ENCODE measurements around the gene ZNF784. TPM values are rescaled to one million over a fixed set of nuclear protein-coding genes. Genes with fewer than 3 reads are reported as not detected.

ZNF784 gene
- total and polyA plus RNA-seq, 2 experiments from 2014 or later, result 5.5 to 7.2 TPM

- H2AFZ ChIP-seq, result peak overlapping the region; percentile 65
Measured at GRCh38 chr19:55579766-55580621, 44.4 kb downstream of the ZNF784 start.

GRCh38 chr19:55578761-55579747 lies 45.3 kb downstream of the ZNF784 start:
- Histone ChIP-seq H3K27ac (no peak overlapping the region), H3K9me3 (ENCODE audit: low read depth) (no peaks in the 10 kb centered on the region), H4K20me1 (ENCODE audit: insufficient read depth, poor library complexity, severe bottlenecking) (no peaks in the 10 kb centered on the region), H3K4me3 (no peak overlapping the region), H3K36me3 (replicated peaks; ENCODE audit: insufficient read depth, low read depth) (no peaks in the 10 kb centered on the region), H3K79me2 (peaks cover 23% of the 10 kb centered on the region), H3K9me2 (replicated peaks; ENCODE audit: insufficient read depth) (no peaks in the 10 kb centered on the region), H3K4me1 (ENCODE audit: insufficient read depth) (peaks cover 6% of the 10 kb centered on the region), H3K4me2 (peak overlapping the region; percentile 98), H2AFZ (no peak overlapping the region), H3K27me3 (no peaks in the 10 kb centered on the region)
- TF ChIP-seq EZH2 (IDR thresholded peaks at IDR 0.05; ENCODE audit: borderline replicate concordance) (no peak), EZH2phosphoT487 (IDR thresholded peaks at IDR 0.05; ENCODE audit: low read depth, severe bottlenecking, unreplicated experiment) (no peak), CTCF (IDR thresholded peaks at IDR 0.05; ENCODE audit: poor library complexity) (no peak)
- WGBS (ENCODE audit: low lambda C conversion rate, missing lambda C conversion rate), result 94% methylated on average over 31 of the region's 90 CpGs
- DNase-seq (ENCODE audit: low spot score), result no peak

More at GRCh38 chr19:55579766-55580621, 44.4 kb downstream of the ZNF784 start:
- DNase-seq (ENCODE audit: low spot score), result peak; percentile 63
- WGBS (ENCODE audit: low lambda C conversion rate, missing lambda C conversion rate), result 16% methylated on average over 14 of the region's 20 CpGs
- H3K4me2 ChIP-seq, result peak overlapping the region; percentile 98
- peaks cover 6% of the 10 kb centered on the region for H3K4me1 ChIP-seq (ENCODE audit: insufficient read depth)
- H4K20me1 ChIP-seq (ENCODE audit: insufficient read depth, poor library complexity, severe bottlenecking), result no peaks in the 10 kb centered on the region
- TF ChIP-seq EZH2phosphoT487 (IDR thresholded peaks at IDR 0.05; ENCODE audit: low read depth, severe bottlenecking, unreplicated experiment), result no peak
- TF ChIP-seq CTCF (IDR thresholded peaks at IDR 0.05; ENCODE audit: poor library complexity), result no peak
- TF ChIP-seq EZH2 (IDR thresholded peaks at IDR 0.05; ENCODE audit: borderline replicate concordance), result no peak
- no peaks in the 10 kb centered on the region for H3K27me3 ChIP-seq
- peak overlapping the region; percentile 97 for H3K27ac ChIP-seq
- H3K9me2 ChIP-seq (replicated peaks; ENCODE audit: insufficient read depth), result no peaks in the 10 kb centered on the region
- peak overlapping the region; percentile 82 for H3K4me3 ChIP-seq
- no peaks in the 10 kb centered on the region for H3K9me3 ChIP-seq (ENCODE audit: low read depth)
- no peaks in the 10 kb centered on the region for H3K36me3 ChIP-seq (replicated peaks; ENCODE audit: insufficient read depth, low read depth)
- peaks cover 23% of the 10 kb centered on the region for H3K79me2 ChIP-seq

GRCh38 chr19:55578031-55578760 lies 46.2 kb downstream of the ZNF784 start:
- H3K4me3 ChIP-seq, result no peak overlapping the region
- peaks cover 23% of the 10 kb centered on the region for H3K79me2 ChIP-seq
- no peak for DNase-seq (ENCODE audit: low spot score)
- no peaks in the 10 kb centered on the region for H4K20me1 ChIP-seq (ENCODE audit: insufficient read depth, poor library complexity, severe bottlenecking)
- TF ChIP-seq CTCF (IDR thresholded peaks at IDR 0.05; ENCODE audit: poor library complexity) (no peak), EZH2phosphoT487 (IDR thresholded peaks at IDR 0.05; ENCODE audit: low read depth, severe bottlenecking, unreplicated experiment) (no peak), EZH2 (IDR thresholded peaks at IDR 0.05; ENCODE audit: borderline replicate concordance) (no peak)
- H3K27me3 ChIP-seq, result no peaks in the 10 kb centered on the region
- no peaks in the 10 kb centered on the region for H3K9me3 ChIP-seq (ENCODE audit: low read depth)
- peaks cover 6% of the 10 kb centered on the region for H3K4me1 ChIP-seq (ENCODE audit: insufficient read depth)
- no peak overlapping the region for H3K4me2 ChIP-seq
- H3K9me2 ChIP-seq (replicated peaks; ENCODE audit: insufficient read depth), result no peaks in the 10 kb centered on the region
- H2AFZ ChIP-seq, result no peak overlapping the region
- no peak overlapping the region for H3K27ac ChIP-seq
- 98% methylated on average over 21 of the region's 83 CpGs for WGBS (ENCODE audit: low lambda C conversion rate, missing lambda C conversion rate)
- no peaks in the 10 kb centered on the region for H3K36me3 ChIP-seq (replicated peaks; ENCODE audit: insufficient read depth, low read depth)
